HG03432 (cell line): ENCODE results near the gene GALNT4.
A peak's percentile ranks its signal among the peaks of the same experiment; 100 is the strongest.

ENCODE experiments used
- ATAC-seq: cut with Tn5 transposase; IDR thresholded peaks from one replicate; pipeline ENCODE4 v1.9.1; 2021; ENCODE audit warnings: mild to moderate bottlenecking, moderate library complexity; ENCODE audit not compliant: unreplicated experiment

GALNT4 gene

DNA sequence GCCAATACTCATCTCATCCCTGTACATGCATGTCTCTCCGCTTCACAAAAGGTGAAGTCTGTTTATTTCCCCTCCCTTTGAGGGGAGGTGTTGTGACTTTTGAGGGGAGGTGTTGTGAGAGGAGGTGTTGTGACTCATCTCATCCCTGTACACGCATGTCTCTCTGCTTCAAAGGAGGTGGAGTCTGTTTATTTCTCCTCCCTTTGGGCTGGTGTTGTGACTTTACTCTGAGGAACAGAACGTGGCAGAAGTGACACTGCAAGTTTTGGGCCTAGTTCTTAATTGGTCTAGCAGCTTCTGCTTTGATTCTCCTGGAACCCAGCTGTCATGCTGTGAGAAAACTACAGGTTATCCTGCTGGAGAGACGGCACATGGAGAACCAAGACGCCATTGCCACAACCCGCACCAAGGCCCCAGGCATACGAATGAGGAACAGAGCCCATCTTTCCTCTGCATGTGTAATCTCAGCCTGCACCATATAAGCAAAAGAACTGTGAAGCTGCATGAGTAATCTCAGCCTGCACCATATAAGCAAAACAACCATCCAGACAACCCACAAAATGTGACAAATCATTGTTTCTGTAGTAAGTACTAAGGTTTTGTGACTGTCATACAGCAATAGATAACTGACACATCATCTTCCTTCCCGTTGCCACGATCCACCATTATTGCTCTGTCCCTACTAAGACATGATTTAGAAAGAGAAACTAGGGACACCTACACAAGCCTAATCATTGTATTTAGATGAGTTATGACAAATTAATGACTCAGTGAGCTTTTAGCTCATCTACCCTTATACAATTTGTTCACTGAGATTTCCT is 30.0 kb downstream of the GALNT4 start:
- peak; percentile 48 for ATAC-seq

DNA sequence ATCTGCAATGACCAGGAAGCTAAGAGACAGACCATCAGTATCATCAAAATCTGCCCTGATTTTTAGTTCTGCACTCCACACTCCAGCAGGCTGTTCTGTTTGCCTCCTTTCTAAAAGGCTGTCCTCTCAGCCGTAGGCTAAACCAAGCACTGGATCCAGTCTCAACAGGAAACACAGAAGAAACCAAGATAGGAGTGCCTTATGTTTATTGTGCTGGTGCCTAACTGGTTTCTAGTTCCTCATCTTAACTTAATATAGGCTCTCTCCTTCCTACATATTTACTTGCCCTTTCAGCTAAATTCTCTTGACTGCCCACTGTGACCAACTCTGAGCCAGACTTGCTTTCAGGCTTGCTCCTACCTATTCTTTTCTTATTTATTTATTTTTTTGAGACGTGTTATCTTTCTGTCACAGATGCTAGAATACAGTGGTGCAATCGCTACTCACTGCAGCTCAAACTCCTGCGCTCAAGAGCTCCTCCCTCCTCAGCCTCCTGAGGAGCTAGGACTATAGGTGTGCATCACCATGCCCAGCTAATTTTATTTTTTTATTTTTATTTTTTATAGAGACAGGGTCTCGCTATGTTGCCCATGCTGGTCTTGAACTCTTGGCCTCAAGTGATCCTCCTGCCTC is 30.8 kb downstream of the GALNT4 start:
- ATAC-seq = no peak

DNA sequence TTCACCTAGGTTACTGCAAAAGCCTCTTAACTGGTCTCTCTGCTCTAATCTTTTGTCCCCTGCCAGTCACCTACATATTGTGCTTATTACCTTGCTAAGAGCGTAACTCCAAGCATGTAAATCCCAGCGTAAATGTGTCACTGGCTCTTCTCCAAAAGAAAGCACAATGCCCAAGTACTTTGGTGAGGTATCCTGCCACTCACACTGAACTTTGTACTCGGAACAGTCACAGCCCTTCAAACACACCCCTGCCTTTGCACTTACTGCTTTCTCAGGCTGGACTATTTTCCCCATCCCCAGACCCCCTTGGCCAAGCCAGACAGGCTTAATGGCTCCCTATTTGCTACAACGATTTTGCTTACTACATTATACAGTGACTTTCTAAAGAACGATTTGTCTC is 31.7 kb downstream of the GALNT4 start:
- no peak for ATAC-seq

DNA sequence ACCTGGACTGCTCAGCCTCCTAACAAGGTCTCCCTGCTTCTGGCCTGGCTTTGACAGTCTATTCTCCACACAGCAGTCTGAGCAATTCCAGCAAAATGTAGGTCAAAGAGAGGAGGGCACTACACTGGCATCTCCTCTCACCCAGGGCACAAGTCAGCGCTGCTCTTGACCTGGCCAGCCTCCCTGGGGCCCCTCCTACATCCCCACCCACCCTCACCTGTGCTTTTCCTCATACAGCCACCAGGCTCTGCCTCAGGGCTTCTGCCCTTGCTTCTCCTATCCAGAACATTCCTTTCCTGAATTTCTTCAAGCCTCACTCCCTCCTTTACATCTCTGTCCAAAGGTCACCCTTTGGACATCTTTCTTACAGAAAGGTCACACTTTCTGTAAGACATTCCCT is 33.7 kb downstream of the GALNT4 start:
- ATAC-seq = no peak

DNA sequence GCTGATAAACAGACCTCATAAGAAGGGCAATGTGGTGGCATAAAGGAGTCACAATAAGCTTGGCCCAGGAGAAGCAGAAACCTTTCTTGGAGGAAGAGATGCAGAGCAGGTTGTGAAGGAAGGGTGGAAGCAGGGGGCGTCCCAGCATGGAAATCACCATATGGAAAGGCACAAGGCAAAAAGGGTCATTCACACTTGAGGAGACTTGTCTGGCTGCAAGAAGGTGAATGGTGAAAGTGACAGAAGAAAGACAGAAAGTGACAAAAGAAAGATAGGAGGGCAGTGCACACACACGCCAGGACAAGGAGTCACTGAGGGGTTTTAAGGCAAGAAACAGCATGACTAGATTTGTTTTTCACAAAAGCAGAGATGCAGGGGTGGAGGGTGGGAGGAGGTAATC is 38.3 kb downstream of the GALNT4 start:
- ATAC-seq = no peak

DNA sequence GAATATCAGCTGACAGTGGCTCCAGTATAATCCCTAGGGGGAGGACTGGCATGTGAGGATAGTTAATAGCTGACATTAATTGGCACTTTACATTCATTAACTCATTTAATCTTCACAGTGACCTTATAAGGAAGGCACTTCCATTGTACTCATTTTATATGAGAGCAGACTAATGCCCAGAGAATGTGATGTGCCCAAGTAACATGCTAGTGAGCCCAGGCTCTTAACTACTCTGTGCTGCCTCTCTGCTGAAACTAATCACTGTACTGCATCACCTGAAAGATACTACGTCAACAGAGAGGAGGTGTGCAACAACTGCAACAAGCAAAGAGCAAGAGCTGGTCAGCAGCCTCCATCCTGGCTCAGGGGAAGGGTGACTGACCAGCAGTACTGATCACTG is 40.1 kb downstream of the GALNT4 start:
- no peak for ATAC-seq

DNA sequence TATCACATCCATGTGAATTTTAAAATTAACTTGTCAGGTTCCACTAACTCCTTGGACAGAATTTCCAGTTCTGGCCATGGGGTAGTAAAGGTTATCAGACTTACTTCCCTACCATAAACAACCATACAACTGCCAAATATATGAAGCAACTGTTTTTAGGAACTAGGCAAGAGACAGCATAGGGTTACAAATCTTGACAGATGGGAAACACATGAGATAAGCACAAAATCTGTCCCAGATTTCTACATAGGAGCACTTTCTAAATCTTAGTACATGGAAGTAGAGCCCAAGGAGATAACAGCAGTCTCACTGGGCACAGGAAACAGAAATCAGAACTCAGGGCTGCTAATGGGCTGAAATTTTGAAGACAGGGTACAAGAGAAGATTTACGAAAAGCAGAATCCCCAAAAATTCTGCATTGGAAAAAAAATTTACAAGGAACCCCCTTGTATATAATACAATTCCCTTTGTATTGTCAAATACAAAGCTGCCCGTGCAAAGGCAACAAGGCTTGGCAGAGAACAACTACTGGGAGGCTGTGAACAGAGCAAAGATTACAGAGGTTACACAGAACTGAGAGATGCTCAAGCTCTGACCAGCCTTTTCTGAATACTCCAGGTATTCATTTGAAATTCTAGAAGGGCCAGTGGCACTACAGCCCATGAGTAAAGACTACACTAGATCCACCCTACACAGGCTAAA is 43.2 kb downstream of the GALNT4 start:
- ATAC-seq = no peak

DNA sequence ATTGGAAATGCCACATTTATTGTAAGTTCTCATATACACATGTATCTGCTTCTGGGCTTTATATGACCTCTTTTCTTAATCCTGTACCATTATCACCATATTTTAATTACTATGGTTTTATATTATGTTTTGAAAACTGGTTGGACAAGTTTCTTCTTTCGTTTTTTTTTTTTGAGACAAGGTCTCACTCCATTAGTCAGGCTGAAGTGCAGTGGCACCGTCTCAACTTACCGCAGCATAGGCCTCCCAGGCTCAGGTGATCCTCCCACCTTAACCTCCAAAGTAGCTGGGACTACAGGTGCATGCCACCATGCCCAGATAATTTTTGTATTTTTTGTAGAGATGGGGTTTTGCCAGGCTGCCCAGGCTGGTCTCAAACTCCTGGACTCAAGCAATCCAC is 44.6 kb downstream of the GALNT4 start:
- ATAC-seq = no peak

DNA sequence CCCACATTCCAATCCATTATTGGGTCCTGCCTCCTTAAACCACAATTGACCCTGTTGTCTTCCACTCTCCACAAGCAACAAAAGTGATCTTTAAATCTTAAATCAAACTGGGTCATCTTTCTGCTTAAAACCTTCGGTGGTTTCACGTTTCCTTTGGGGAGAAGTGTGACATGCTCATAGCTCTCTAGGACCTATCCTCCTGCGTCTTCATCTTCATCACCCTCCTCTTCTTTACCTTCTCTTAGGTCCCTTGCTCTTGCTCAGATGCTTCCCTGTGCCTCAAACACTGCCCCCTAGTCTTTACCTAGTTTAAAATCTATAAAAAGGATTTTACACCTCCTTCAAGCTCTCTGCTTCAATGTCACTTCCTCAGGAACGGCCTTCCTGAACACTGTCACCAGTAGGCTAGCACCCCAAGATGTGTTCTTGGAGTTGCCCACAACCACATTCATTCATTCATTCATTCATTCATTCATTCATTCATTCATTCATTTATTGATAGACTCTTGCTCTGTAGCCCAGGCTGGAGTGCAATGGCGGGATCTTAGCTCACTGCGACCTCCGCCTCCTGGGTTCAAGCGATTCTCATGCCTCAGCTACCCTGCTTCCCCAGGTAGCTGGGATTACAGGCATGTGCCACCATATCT is 46.8 kb downstream of the GALNT4 start:
- no peak for ATAC-seq

DNA sequence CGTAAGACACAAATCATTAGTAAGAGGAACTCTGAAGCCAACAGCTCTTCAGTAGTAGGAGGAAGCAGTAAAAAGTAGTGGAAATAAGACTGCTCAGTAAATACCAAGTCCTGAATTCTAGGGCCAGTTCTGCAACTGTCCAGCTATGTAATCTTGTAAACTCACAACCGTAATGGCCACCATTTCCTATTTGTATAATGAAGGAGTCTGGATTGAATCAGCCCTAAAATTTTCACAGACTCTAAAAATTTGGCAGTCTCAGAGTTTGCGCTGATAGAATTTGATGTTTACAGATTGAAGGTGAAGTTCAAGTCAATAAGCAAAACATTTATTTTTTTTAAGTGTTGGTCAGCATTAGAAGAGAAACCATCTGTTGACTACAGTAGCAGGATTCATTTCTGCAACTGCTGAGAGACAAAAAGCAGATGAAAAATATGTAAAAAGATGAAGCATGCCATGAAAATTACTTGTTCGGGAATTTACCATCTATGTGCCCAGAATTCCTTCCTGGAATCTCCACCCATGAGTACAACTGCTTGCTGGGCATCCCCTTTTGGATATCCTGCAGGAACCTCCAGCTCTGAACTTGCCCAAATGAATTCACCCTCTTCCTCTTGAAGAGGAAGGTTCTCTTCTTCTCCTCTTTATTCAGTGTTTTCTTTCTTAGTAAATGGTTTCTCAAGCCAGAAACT is 47.5 kb downstream of the GALNT4 start:
- ATAC-seq = no peak

DNA sequence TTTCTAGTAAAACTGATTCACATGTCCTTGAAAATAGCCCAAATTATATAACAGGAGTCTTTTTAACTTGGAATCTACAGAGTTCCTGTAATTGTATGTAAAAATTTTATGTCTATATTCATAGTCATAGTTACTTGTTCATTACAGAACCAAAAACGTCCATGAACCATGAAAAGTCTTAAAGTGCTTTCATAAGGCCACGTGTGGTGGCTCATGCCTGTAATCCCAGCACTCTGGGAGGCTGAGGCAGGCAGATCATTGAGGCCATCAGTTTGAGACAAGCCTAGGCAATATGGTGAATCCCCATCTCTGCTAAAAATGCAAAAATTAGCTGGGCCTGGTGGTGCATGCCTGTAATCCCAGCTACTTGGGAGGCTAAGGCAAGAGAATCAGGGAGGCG is 48.4 kb downstream of the GALNT4 start:
- ATAC-seq = no peak

DNA sequence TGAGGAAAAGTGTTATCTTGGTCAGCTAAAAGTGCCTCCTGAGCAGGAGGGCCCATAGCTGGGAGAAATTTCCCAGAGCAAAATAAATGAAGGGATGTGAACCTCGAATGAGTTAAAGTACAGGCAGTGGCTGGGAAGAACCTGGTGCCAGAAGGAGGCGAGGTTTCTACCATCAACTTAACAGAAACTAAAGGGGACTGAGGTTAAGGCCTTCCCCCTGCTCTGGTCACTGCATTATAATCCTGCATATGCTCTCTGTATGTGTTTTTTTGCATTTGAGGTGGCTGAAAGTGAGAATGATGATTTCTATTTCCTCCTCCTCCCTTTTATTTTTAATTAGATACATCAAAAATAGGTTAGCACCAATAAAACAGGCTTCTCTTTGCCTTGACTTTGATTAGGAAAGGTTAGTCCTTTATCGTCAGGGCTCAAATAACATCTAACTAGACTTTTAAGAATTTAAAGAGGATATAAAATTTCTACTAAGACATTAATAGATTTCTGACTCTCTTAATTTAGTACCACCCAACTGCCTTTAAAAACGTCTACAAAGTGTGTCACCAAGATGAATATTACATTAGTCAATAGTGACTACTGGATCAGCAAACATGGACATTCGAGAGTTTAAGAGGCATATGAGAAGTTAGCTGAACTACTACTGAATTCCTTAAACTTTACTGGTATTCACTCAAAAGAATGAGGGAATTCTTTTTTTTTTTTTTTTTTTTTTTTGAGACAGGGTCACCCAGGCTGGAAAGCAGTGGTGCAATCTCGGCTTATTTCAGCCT is 49.2 kb downstream of the GALNT4 start:
- ATAC-seq = peak; percentile 61

DNA sequence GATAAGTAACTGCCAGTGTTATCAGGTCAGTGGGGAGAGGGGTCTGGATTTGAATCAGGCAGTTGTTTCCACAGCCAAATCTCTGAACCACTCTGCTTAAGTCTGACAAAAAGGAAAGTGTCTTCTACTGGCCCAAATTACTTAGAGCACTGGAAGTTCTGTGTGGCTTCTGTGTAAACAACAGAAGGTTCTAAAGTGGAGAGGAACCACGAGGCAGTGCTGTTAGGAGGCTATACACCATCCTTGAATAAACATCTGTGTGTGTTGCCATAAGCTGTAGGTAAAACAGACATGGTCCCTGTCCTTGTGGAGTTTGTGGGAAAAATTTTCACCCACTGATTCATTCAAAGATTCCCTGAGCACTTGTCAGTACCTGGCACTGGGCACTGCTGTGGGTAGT is 50.0 kb downstream of the GALNT4 start:
- no peak for ATAC-seq
